Heart right ventricle (tissue), 16 donors: ENCODE data around the gene PKNOX2. TPM values are rescaled to one million over a fixed set of nuclear protein-coding genes. Genes with fewer than 3 reads are reported as not detected.
"Not testable (repeated sequence)": the region's sequence is repeated elsewhere in the genome, so short reads cannot be mapped to it uniquely, and the experiment has no call there.

Source experiments
- ATAC-seq, 8 donors: fragments of 200-7000 bp; cut with Tn5 transposase; one replicate each; pipeline ENCODE4 v1.9.1; 2020; ENCODE audit warnings: mild to moderate bottlenecking in 8 of 8, moderate library complexity in 8 of 8, moderate number of reproducible peaks in 1 of 8
- DNase-seq, 2 donors: peaks; one replicate each; pipeline ENCODE4 v3.0.0-alpha.2; 2020
- H3K27ac ChIP-seq, 10 donors: fragments of 200-600 bp; sonication (generic) in 2 of 10; one replicate each; pipeline versions ENCODE4 v1.5.0 to v1.8.0; 2020 to 2022; ENCODE audit warnings: mild to moderate bottlenecking in 3 of 10
- H3K27me3 ChIP-seq, 7 donors: fragments of 200-600 bp; one replicate each; pipeline ENCODE4 v1.8.0; 2021 to 2022; ENCODE audit warnings: mild to moderate bottlenecking in 2 of 7
- H3K36me3 ChIP-seq, 9 donors: fragments of 200-600 bp; sonication (generic) in 1 of 9; one replicate each; pipeline versions ENCODE4 v1.5.0 to v1.8.0; 2020 to 2022; ENCODE audit warnings: mild to moderate bottlenecking in 2 of 9
- H3K4me1 ChIP-seq, 9 donors: fragments of 200-600 bp; sonication (generic) in 1 of 9; one replicate each; pipeline versions ENCODE4 v1.5.0 to v1.8.0; 2020 to 2022; ENCODE audit warnings: mild to moderate bottlenecking in 4 of 9
- H3K4me3 ChIP-seq, 10 donors: fragments of 200-600 bp; sonication (generic) in 2 of 10; one replicate each; pipeline versions ENCODE4 v1.5.0 to v1.8.0; 2020 to 2022; ENCODE audit warnings: mild to moderate bottlenecking in 7 of 10, moderate library complexity in 2 of 10
- H3K9me3 ChIP-seq, 11 donors: fragments of 200-600 bp in 10 of 11; sonication (generic) in 2 of 11; one replicate each; pipeline versions ENCODE4 v1.5.0 to v1.8.0; 2013 to 2022; ENCODE audit warnings: mild to moderate bottlenecking in 2 of 11, control low read depth in 1 of 11, moderate library complexity in 1 of 11
- WGBS, 2 donors: extraction: QIAGEN DNeasy Blood & Tissue Kit; methylation state at CpG; one replicate each; pipeline ENCODE4 v1.1.7; 2013; ENCODE audit warnings: inconsistent platforms in 1 of 2; 5-methylcytosine and 5-hydroxymethylcytosine counted together
- intact Hi-C, 10 donors: fragments of 100-400 bp; cut with DNase I; formaldehyde crosslinking; loops; one replicate each; pipeline versions ENCODE4 v1.11.1 to v1.14.2; 2022
- polyA plus RNA-seq, 2 donors: library from polyadenylated mRNA; stranded (reverse); fragments of 200-250 nt; gene quantifications; one replicate each; pipeline ENCODE4 v1.2.3, GENCODE V29; 2013
- total RNA-seq, 10 donors: library from RNA; stranded (reverse); fragmentation: NEBNext Ultra II Directional in 3 of 10; extraction: Animal tissue kit (Norgen Biotek cat#: 25700) in 3 of 10; gene quantifications; one replicate each; pipeline versions ENCODE4 v1.2.1 to v1.2.4, GENCODE V29; 2021 to 2023
- TF ChIP-seq, protein P1 (sequence below), 9 donors: fragments of 200-600 bp; sonication (generic) in 2 of 9; IDR thresholded peaks; one replicate each; pipeline versions ENCODE4 v1.5.0 to v1.8.0; 2021 to 2022; ENCODE audit warnings: antibody characterized with exemption in 9 of 9, mild to moderate bottlenecking in 5 of 9, moderate library complexity in 1 of 9
- donor health status: Arrhythmogenic right ventricular cardiomyopathy.
- donor health status: ischemic (EF 13 %, LVEDD 7.1; RV severe dilation, severe dysfunction).
- donor health status: healthy with polysubstance abuse.
- donor health status: DM: no; HTN: yes; CAD: no.
- donor health status: DM: no; HTN: no; CAD: no.
- donor health status: ischemic (EF 25% LVEDD 6.9; RV normal size, moderate dysfunction).
- donor health status: ischemic (EF 25% LVEDD 5.7; RV mildly dilated, moderate dysfunction).
- donor health status: healthy.
- donor health status: DM: yes; HTN: yes; CAD: no.
- donor health status: Ischemic cardiomyopathy.
- donor health status: ischemic (EF 35%, LVEDD 5.7; RV mildly dilated, moderate dysfunction).
- donor health status: nonischemic (EF 11% LVEDD 7.7; RV severe dilation, severe dysfunction).
- donor health status: DM: yes; HTN: yes; CAD: no.
- donor health status: PGD.
- donor health status: ischemic (EF 29% LVEDD 5.4; RV normal size, mild dysfunction).
- donor health status: nonischemic (EF 23%, LVEDD 6.1; RV moderate dilation, normal function).

Gene PKNOX2
- total and polyA plus RNA-seq, 12 donors, result 2.5 to 5.8 (median 4.5) TPM

GRCh38 chr11:125221461-125221860 lies 56.9 kb downstream of the PKNOX2 start:
- intact Hi-C loops, result loop anchor here in 1 of 10 donors (10.0 kb wide), 1 partner anchor 57 kb away; the partner anchor contains the start of gene PKNOX2
- Histone ChIP-seq H3K4me3 (no peak overlapping the region), H3K9me3 (no peaks in the 10 kb centered on the region), H3K27ac (no peak overlapping the region), H3K4me1 (peaks cover 0 to 30% (median 5%) of the 10 kb centered on the region in 9 donors), H3K36me3 (no peaks in the 10 kb centered on the region), H3K27me3 (no peaks in the 10 kb centered on the region)
- 88 to 93% methylated on average over 10 of the region's 10 CpGs for WGBS, 2 donors
- ATAC-seq, result no peak
- no peak for DNase-seq
- TF ChIP-seq, protein P1, sequence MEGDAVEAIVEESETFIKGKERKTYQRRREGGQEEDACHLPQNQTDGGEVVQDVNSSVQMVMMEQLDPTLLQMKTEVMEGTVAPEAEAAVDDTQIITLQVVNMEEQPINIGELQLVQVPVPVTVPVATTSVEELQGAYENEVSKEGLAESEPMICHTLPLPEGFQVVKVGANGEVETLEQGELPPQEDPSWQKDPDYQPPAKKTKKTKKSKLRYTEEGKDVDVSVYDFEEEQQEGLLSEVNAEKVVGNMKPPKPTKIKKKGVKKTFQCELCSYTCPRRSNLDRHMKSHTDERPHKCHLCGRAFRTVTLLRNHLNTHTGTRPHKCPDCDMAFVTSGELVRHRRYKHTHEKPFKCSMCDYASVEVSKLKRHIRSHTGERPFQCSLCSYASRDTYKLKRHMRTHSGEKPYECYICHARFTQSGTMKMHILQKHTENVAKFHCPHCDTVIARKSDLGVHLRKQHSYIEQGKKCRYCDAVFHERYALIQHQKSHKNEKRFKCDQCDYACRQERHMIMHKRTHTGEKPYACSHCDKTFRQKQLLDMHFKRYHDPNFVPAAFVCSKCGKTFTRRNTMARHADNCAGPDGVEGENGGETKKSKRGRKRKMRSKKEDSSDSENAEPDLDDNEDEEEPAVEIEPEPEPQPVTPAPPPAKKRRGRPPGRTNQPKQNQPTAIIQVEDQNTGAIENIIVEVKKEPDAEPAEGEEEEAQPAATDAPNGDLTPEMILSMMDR (IDR thresholded peaks at IDR 0.05), result no peak

GRCh38 chr11:125222494-125222893 lies 57.9 kb downstream of the PKNOX2 start:
- intact Hi-C loops, result loop anchor here in 1 of 10 donors (10.0 kb wide), 1 partner anchor 58 kb away; the partner anchor contains the start of gene PKNOX2
- Histone ChIP-seq H3K9me3 (no peaks in the 10 kb centered on the region), H3K27ac (no peak overlapping the region), H3K27me3 (no peaks in the 10 kb centered on the region), H3K36me3 (no peaks in the 10 kb centered on the region), H3K4me1 (peaks cover 0 to 28% (median 5%) of the 10 kb centered on the region in 9 donors), H3K4me3 (no peak overlapping the region)
- 92 to 95% methylated on average over 4 of the region's 4 CpGs for WGBS, 2 donors
- TF ChIP-seq, protein P1 (IDR thresholded peaks at IDR 0.05), result no peak
- ATAC-seq, result no peak
- DNase-seq, result no peak

DNA sequence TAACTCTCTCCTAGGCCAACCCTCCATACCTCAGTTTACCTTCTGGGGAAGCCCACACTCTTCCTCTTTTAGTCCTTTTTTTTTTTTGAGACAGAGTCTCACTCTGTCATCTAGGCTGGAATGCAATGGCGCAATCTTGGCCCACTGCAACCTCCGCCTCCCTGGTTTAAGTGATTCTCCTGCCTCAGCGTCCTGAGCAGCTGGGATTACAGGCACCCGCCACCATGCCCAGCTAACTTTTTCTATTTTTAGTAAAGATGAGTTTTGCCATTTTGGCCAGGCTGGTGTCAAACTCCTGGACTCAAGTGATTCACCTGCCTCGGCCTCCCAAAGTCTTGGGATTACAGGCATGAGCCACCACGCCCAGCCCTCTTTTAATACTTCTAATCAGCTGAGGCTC lies 58.6 kb downstream of the PKNOX2 start:
- H3K9me3 ChIP-seq, H3K4me3 ChIP-seq, DNase-seq, ATAC-seq, H3K27ac ChIP-seq, H3K36me3 ChIP-seq, H3K27me3 ChIP-seq: not testable (repeated sequence)
- intact Hi-C loops, result loop anchor here in 1 of 10 donors (10.0 kb wide), 1 partner anchor 58 kb away; the partner anchor contains the start of gene PKNOX2
- peaks cover 0 to 28% (median 5%) of the 10 kb centered on the region in 9 donors for H3K4me1 ChIP-seq
- 88% methylated on average over 6 of the region's 6 CpGs for WGBS, 2 donors

DNA sequence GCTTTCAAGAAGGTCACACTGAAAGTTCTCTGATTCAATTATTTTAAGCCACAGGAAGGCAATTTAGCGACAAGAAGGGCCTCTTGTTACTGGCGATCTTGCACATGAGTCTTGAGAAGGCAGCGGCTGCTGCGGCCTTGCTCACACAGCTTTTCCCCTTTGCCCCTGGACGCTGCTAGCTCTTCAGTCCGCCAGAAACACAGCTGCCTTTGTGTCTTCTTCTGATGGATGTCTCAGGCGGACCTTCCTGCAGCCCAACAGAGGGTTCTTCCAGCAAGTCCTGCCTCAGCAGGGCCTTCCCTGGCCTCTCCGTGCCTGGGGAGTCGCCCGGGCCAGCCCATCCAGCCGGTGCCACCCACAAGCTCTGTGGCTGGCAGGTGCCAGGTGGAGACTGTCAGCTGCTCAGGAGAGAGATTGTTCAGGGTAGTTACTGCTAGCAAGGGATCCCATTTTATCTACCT lies 59.4 kb downstream of the PKNOX2 start:
- DNase-seq, result no peak
- H3K4me3 ChIP-seq, result no peak overlapping the region
- no peaks in the 10 kb centered on the region for H3K9me3 ChIP-seq
- no peaks in the 10 kb centered on the region for H3K36me3 ChIP-seq
- WGBS, 2 donors, result 81 to 87% methylated on average over 11 of the region's 11 CpGs
- intact Hi-C loops, result loop anchor here in 1 of 10 donors (10.0 kb wide), 1 partner anchor 59 kb away; the partner anchor contains the start of gene PKNOX2
- TF ChIP-seq, protein P1 (IDR thresholded peaks at IDR 0.05), result no peak
- peak in 2 of 8 donors; percentile 3 to 8 for ATAC-seq
- no peaks in the 10 kb centered on the region for H3K27me3 ChIP-seq
- H3K4me1 ChIP-seq, result peaks cover 0 to 28% (median 5%) of the 10 kb centered on the region in 9 donors
- H3K27ac ChIP-seq, result peak overlapping the region in 8 of 10 donors; percentile 11 to 58 (median 34)
